Panc1 (cell line): Measurements from ENCODE around the gene PLB1. TPM values are rescaled to one million over a fixed set of nuclear protein-coding genes. Genes with fewer than 3 reads are reported as not detected.
A peak's percentile ranks its signal among the peaks of the same experiment; 100 is the strongest.

Experiments
- ATAC-seq: fragments of 200-7000 bp; cut with Tn5 transposase; 2 replicates; pipeline ENCODE4 v1.9.1; 2020; ENCODE audit warnings: mild to moderate bottlenecking, moderate library complexity
- BruUV-seq: library from RNA; stranded (reverse); fragments of 400-500 nt; replicated peaks from 2 replicates; lab custom pipeline; 2021; lab: Mats Ljungman, UMichigan
- CTCF ChIA-PET: fragments of 300-600 bp; sonication (Branson Sonifier 250); formaldehyde crosslinking; loops from one replicate; lab custom pipeline; 2022; ENCODE audit warnings: antibody characterized with exemption; lab: Charles Lee
- POLR2A ChIA-PET: fragments of 300-600 bp; sonication (Branson Sonifier 250); formaldehyde crosslinking; loops from one replicate; lab custom pipeline; 2022; ENCODE audit warnings: antibody characterized with exemption; lab: Charles Lee
- DNase-seq: peaks from one replicate; pipeline ENCODE4 v3.0.0-alpha.2; 2010; ENCODE audit warnings: low read depth, low spot score
- H3K27ac ChIP-seq: 2 replicates; pipeline ENCODE4 v1.5.1; 2011; ENCODE audit warnings: mild to moderate bottlenecking, low read length, inconsistent platforms
- H3K27me3 ChIP-seq: fragments of 200-500 bp; sonication (Bioruptor generic); 2 replicates; pipeline ENCODE4 v1.6.0; 2014; ENCODE audit warnings: low read length, inconsistent platforms; ENCODE audit not compliant: control insufficient read depth, insufficient read depth
- H3K36me3 ChIP-seq: fragments of 200-500 bp; sonication (Bioruptor generic); 2 replicates; pipeline ENCODE4 v1.5.1; 2014; ENCODE audit warnings: inconsistent platforms, mild to moderate bottlenecking, low read length, moderate library complexity; ENCODE audit not compliant: control insufficient read depth, insufficient read depth
- H3K4me1 ChIP-seq: 2 replicates; pipeline ENCODE4 v1.5.1; 2011; ENCODE audit warnings: inconsistent platforms, mild to moderate bottlenecking, low read length, moderate library complexity; ENCODE audit not compliant: control insufficient read depth, insufficient read depth
- H3K4me3 ChIP-seq, 2 experiments: 2 replicates each; pipeline ENCODE4 v1.5.1; 2011 to 2012; ENCODE audit warnings: low read depth in 2 of 2, low read length in 2 of 2, mild to moderate bottlenecking in 2 of 2, inconsistent platforms in 1 of 2, moderate library complexity in 1 of 2
- H3K9me3 ChIP-seq: fragments of 200-500 bp; sonication (Bioruptor generic); 2 replicates; pipeline ENCODE4 v1.5.1; 2014; ENCODE audit warnings: low read depth, mild to moderate bottlenecking, inconsistent platforms, low read length, moderate library complexity; ENCODE audit not compliant: control insufficient read depth, insufficient read depth
- CTCF ChIP-seq: fragments of 450-650 bp; IDR thresholded peaks from 2 replicates; pipeline ENCODE4 v1.5.1; 2017; ENCODE audit warnings: mild to moderate bottlenecking
- POLR2AphosphoS5 ChIP-seq: IDR thresholded peaks from 2 replicates; pipeline ENCODE4 v1.6.1; 2012; ENCODE audit warnings: mild to moderate bottlenecking, low read depth, low read length, moderate library complexity
- REST ChIP-seq, 2 experiments: IDR thresholded peaks; 2 replicates each; pipeline ENCODE4 v1.6.1; 2011 to 2012; ENCODE audit warnings: low read depth in 2 of 2, control low read depth in 1 of 2, low read length in 1 of 2, mild to moderate bottlenecking in 1 of 2, moderate library complexity in 1 of 2; ENCODE audit not compliant: insufficient read depth in 1 of 2
- SIN3A ChIP-seq: IDR thresholded peaks from 2 replicates; pipeline ENCODE4 v1.6.1; 2012; ENCODE audit warnings: low read depth, mild to moderate bottlenecking, low read length, moderate library complexity, borderline replicate concordance; ENCODE audit not compliant: insufficient read depth
- TCF7L2 ChIP-seq: IDR thresholded peaks from 2 replicates; pipeline ENCODE4 v1.6.1; 2011; ENCODE audit warnings: mild to moderate bottlenecking, low read depth, low read length, inconsistent platforms
- in situ Hi-C: cut with HindIII; loops from 2 replicates; pipeline ENCODE4 v1.10.0; 2016; ENCODE audit warnings: low sequenced_read_pairs, low pct_unique_long_range_greater_than_20kb
- intact Hi-C: fragments of 100-400 bp; cut with micrococcal nuclease; formaldehyde crosslinking; loops from one replicate; pipeline ENCODE4 v1.10.0; 2022; ENCODE audit not compliant: unreplicated experiment
- total RNA-seq: library from RNA; stranded (reverse); gene quantifications from one replicate; pipeline ENCODE4 v1.2.1, GENCODE V29; 2021; ENCODE audit not compliant: unreplicated experiment

The PLB1 gene
- total RNA-seq, 1 experiment from 2014 or later: 0.80 TPM

- intact Hi-C loops (no loop called here), in situ Hi-C loops (no loop called here)
- no TSS peak for BruUV-seq
Observed at GRCh38 chr2:28592481-28592880, 96.6 kb downstream of the PLB1 start.

GRCh38 chr2:28593160-28593755, 97.4 kb downstream of the PLB1 start:
- H3K27ac ChIP-seq: peak overlapping the region; percentile 2
- ATAC-seq: no peak
- H3K4me3 ChIP-seq: no peak overlapping the region
- no TSS peak for BruUV-seq
- ChIA-PET POLR2A (interaction anchor here (0.6 to 1.2 kb wide), 2 partner anchors 78 to 158 kb away, joined by 3 to 4 read pairs; partner anchors contain the start of gene PPP1CB), CTCF (interaction anchor here (0.5 to 2.8 kb wide), 4 partner anchors 9 to 141 kb away, joined by 3 to 22 read pairs (median 3); no protein-coding TSS in a partner anchor)
- no peak for TF ChIP-seq POLR2AphosphoS5
- TF ChIP-seq TCF7L2: no peak
- no peak for TF ChIP-seq CTCF
- no peaks in the 10 kb centered on the region for H3K27me3 ChIP-seq
- no peaks in the 10 kb centered on the region for H3K36me3 ChIP-seq
- no peak for DNase-seq
- H3K4me1 ChIP-seq: peaks cover 14% of the 10 kb centered on the region
- H3K9me3 ChIP-seq: no peaks in the 10 kb centered on the region
- intact Hi-C loops: no loop called here
- in situ Hi-C loops: no loop called here

More at GRCh38 chr2:28592481-28592880, 96.6 kb downstream of the PLB1 start:
- DNase-seq: no peak
- ChIA-PET CTCF (interaction anchor here (1.5 kb wide), 1 partner anchor 24 kb away, joined by 3 read pairs; no protein-coding TSS in a partner anchor), POLR2A (no interaction called here)
- Histone ChIP-seq H3K9me3 (no peaks in the 10 kb centered on the region), H3K27me3 (no peaks in the 10 kb centered on the region), H3K4me1 (peaks cover 14% of the 10 kb centered on the region), H3K36me3 (no peaks in the 10 kb centered on the region), H3K27ac (no peak overlapping the region), H3K4me3 (no peak overlapping the region)
- TF ChIP-seq CTCF (no peak), POLR2AphosphoS5 (no peak), REST (IDR thresholded peaks at IDR 0.05; ENCODE audit: insufficient read depth in 1 of 2, low read depth in 2 of 2, low read length in 1 of 2) (no peak), SIN3A (no peak), TCF7L2 (no peak)
- no peak for ATAC-seq
